ENCODE results near the gene ZMYND8. TPM values are rescaled to one million over a fixed set of nuclear protein-coding genes. Genes with fewer than 3 reads are reported as not detected.
A peak's percentile ranks its signal among the peaks of the same experiment; 100 is the strongest.

ZMYND8 gene
- total RNA-seq, 1 experiment from 2014 or later: 11.6 TPM

DNA sequence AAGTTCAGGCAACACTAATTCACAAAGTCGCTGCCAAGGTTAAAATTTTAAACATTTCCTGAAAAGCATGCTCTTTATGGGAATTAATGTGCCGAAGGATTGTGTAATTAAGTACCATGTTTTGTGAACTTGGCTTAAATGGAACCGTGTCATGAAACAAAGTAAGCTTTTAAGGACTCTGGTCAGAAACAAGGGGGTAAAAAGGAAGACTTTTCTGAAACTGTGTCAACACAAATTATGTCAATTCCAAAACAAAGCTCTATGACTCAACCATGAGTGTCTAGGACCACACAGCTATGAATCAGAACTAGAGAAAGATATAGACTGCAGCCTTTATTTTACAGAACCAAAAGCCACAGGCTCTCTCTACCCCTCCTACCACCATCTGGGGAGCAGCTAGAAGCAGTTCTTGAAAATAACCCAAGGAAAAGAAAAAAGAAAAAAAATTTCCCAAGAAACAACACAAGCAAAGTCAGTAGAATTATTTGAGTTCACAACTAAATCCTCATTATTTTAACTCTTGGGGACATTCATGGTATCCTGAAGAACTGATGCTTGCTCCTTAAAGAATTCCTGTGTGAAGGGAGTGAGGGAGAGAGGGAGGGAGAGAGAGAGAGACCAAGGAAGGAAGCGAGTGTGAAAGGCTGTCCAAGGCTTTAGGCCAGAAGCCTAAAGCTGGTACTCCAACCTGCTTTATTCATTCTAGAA is 81.9 kb downstream of the ZMYND8 start:
- intact Hi-C loops (cut with micrococcal nuclease): loop anchor here (1.0 to 2.0 kb wide), 8 partner anchors 30 to 347 kb away; no protein-coding TSS in a partner anchor
- H3K9me3 ChIP-seq (ENCODE audit: low read length): no peaks in the 10 kb centered on the region
- peak overlapping the region; percentile 83 for H3K27ac ChIP-seq (ENCODE audit: low read length)
- H3K9me2 ChIP-seq (replicated peaks; ENCODE audit: low read length): no peaks in the 10 kb centered on the region
- H3K27me3 ChIP-seq (ENCODE audit: low read length): no peaks in the 10 kb centered on the region
- H3K4me2 ChIP-seq (ENCODE audit: low read length): peak overlapping the region; percentile 74
- H3F3A ChIP-seq (ENCODE audit: low read length, unreplicated experiment): peaks cover 6% of the 10 kb centered on the region
- DNase-seq (peak; percentile 95), ATAC-seq (peak; percentile 97)
- BruUV-seq (replicated peaks): TSS peak; percentile 98
- H3K9ac ChIP-seq (ENCODE audit: low read length): peak overlapping the region; percentile 42
- no peaks in the 10 kb centered on the region for H4K20me1 ChIP-seq (ENCODE audit: low read length)
- H2AFZ ChIP-seq (ENCODE audit: low read length): no peak overlapping the region
- peaks cover 10% of the 10 kb centered on the region; the same call in 1 of the 2 replicates for H3K36me3 ChIP-seq (ENCODE audit: low read depth, low read length)
- H3K79me2 ChIP-seq (ENCODE audit: low read length): 0 out of 2 replicates have a peak, but pooled peaks cover 6% of the 10 kb centered on the region
- TF ChIP-seq EZH2 (IDR thresholded peaks at IDR 0.05; ENCODE audit: low read length, unreplicated experiment) (no peak), EZH2phosphoT487 (IDR thresholded peaks at IDR 0.05; ENCODE audit: borderline replicate concordance, low read length) (no peak)
- POLR2A ChIA-PET (ENCODE audit: unreplicated experiment): interaction anchor here (0.6 to 1.9 kb wide), 5 partner anchors 19 to 110 kb away, joined by 4 to 12 read pairs (median 5); no protein-coding TSS in a partner anchor
- peaks cover 36% of the 10 kb centered on the region for H3K4me1 ChIP-seq (ENCODE audit: insufficient read depth, low read length)
- H3K4me3 ChIP-seq (ENCODE audit: low read length): peak overlapping the region; percentile 40
- CTCF ChIA-PET: interaction anchor here (0.5 to 6.1 kb wide), 16 partner anchors 9 to 346 kb away, joined by 3 to 123 read pairs (median 4); partner anchors contain the start of gene ZMYND8

- ATAC-seq: no peak
- CTCF ChIA-PET: interaction anchor here (0.5 to 6.1 kb wide), 14 partner anchors 9 to 347 kb away, joined by 3 to 123 read pairs (median 4); partner anchors contain the start of gene ZMYND8
- intact Hi-C loops (cut with micrococcal nuclease): loop anchor here (1.0 to 2.0 kb wide), 9 partner anchors 31 to 348 kb away; no protein-coding TSS in a partner anchor
- Histone ChIP-seq H3K27ac (ENCODE audit: low read length) (peak overlapping the region; percentile 83), H2AFZ (ENCODE audit: low read length) (no peak overlapping the region), H3K4me2 (ENCODE audit: low read length) (peak overlapping the region; percentile 74), H3K9ac (ENCODE audit: low read length) (peak overlapping the region; percentile 38), H3K27me3 (ENCODE audit: low read length) (no peaks in the 10 kb centered on the region), H3K9me3 (ENCODE audit: low read length) (no peaks in the 10 kb centered on the region), H3K4me1 (ENCODE audit: insufficient read depth, low read length) (peaks cover 31% of the 10 kb centered on the region), H3K36me3 (ENCODE audit: low read depth, low read length) (peaks cover 16% of the 10 kb centered on the region; the same call in 1 of the 2 replicates), H3K4me3 (ENCODE audit: low read length) (peak overlapping the region; percentile 40), H4K20me1 (ENCODE audit: low read length) (no peaks in the 10 kb centered on the region), H3K79me2 (ENCODE audit: low read length) (0 out of 2 replicates have a peak, but pooled peaks cover 6% of the 10 kb centered on the region), H3F3A (ENCODE audit: low read length, unreplicated experiment) (peaks cover 6% of the 10 kb centered on the region), H3K9me2 (replicated peaks; ENCODE audit: low read length) (no peaks in the 10 kb centered on the region)
- TF ChIP-seq, protein P1, sequence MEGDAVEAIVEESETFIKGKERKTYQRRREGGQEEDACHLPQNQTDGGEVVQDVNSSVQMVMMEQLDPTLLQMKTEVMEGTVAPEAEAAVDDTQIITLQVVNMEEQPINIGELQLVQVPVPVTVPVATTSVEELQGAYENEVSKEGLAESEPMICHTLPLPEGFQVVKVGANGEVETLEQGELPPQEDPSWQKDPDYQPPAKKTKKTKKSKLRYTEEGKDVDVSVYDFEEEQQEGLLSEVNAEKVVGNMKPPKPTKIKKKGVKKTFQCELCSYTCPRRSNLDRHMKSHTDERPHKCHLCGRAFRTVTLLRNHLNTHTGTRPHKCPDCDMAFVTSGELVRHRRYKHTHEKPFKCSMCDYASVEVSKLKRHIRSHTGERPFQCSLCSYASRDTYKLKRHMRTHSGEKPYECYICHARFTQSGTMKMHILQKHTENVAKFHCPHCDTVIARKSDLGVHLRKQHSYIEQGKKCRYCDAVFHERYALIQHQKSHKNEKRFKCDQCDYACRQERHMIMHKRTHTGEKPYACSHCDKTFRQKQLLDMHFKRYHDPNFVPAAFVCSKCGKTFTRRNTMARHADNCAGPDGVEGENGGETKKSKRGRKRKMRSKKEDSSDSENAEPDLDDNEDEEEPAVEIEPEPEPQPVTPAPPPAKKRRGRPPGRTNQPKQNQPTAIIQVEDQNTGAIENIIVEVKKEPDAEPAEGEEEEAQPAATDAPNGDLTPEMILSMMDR (conservative IDR thresholded peaks at IDR 0.05; ENCODE audit: low read depth, low read length): no peak
- TF ChIP-seq EZH2phosphoT487 (IDR thresholded peaks at IDR 0.05; ENCODE audit: borderline replicate concordance, low read length): no peak
- no peak for TF ChIP-seq EZH2 (IDR thresholded peaks at IDR 0.05; ENCODE audit: low read length, unreplicated experiment)
- DNase-seq: no peak
- POLR2A ChIA-PET (ENCODE audit: unreplicated experiment): interaction anchor here (0.6 to 1.9 kb wide), 3 partner anchors 20 to 110 kb away, joined by 4 to 12 read pairs (median 4); no protein-coding TSS in a partner anchor
- BruUV-seq (replicated peaks): TSS peak; percentile 33
These were observed 82.8 kb downstream of the ZMYND8 start for GRCh38 chr20:47273591-47274235.
